Thyroid gland (tissue), 4 donors: ENCODE measurements around the gene PARD3.

Experiments
- CTCF ChIP-seq, 6 experiments: fragments of 200-600 bp in 3 of 6; fragments of 450-650 bp in 3 of 6; sonication (generic) in 3 of 6; IDR thresholded peaks; one replicate each; pipeline ENCODE4 v1.5.1; 2016 to 2019; ENCODE audit warnings: antibody characterized with exemption in 6 of 6, mild to moderate bottlenecking in 2 of 6, inconsistent platforms in 1 of 6, moderate library complexity in 1 of 6
- POLR2A ChIP-seq, 2 donors: fragments of 450-650 bp; IDR thresholded peaks; one replicate each; pipeline ENCODE4 v1.6.1; 2017; ENCODE audit warnings: antibody characterized with exemption in 2 of 2, mild to moderate bottlenecking in 2 of 2, moderate library complexity in 1 of 2

DNA sequence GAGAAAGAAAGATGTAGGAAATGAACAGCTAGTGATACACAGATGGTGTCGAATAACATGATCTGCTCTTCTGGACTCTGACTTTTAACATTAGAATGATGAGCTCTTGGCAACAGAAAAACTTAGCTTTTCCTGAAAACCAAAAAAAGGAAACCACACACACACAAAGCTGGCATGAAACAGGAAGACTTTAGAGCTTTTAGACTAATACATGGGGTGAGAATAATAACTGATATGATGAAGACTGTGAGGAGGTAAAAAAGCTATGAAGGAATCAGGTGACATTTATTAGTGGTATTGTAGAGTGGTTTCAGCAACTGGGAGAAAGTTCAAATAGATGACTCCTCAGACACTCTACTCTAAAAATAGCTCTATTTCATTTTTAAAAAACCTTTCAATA, 491.9 kb downstream of the PARD3 start:
- TF ChIP-seq CTCF (IDR thresholded peaks at IDR 0.05) (no peak), POLR2A (IDR thresholded peaks at IDR 0.05) (no peak)
